B cell (primary cell): ENCODE data around the gene DGKB.

Source experiments
- EZH2 ChIP-seq: IDR thresholded peaks from 2 replicates; pipeline ENCODE4 v1.6.1; 2012; ENCODE audit warnings: borderline replicate concordance, low read depth, mild to moderate bottlenecking, moderate library complexity, low read length; ENCODE audit not compliant: insufficient read depth, poor library complexity, severe bottlenecking
- TF ChIP-seq, protein P1 (sequence below): fragments of 200-600 bp; IDR thresholded peaks from one replicate; pipeline ENCODE4 v1.8.0; 2022; ENCODE audit warnings: antibody characterized with exemption, mild to moderate bottlenecking

DNA sequence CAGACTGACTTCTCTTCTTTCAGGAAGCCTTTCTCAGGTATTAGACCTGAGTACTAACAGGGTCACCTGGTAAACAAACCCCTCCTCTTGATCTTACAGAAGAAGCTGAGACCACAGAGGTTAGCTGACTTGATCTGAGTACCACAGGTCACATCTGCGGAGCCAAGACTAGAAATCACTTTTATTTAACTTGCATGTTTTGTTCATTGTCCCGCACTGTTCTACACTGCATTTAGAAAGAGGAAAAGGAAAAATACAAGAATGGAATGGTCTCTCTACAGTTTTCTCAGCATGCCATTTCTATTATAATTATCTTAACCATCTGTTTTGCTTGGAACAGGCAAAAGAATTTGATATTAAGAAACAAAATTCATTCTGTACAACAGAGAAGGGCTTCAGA is 667.5 kb downstream of the DGKB start:
- TF ChIP-seq, protein P1, sequence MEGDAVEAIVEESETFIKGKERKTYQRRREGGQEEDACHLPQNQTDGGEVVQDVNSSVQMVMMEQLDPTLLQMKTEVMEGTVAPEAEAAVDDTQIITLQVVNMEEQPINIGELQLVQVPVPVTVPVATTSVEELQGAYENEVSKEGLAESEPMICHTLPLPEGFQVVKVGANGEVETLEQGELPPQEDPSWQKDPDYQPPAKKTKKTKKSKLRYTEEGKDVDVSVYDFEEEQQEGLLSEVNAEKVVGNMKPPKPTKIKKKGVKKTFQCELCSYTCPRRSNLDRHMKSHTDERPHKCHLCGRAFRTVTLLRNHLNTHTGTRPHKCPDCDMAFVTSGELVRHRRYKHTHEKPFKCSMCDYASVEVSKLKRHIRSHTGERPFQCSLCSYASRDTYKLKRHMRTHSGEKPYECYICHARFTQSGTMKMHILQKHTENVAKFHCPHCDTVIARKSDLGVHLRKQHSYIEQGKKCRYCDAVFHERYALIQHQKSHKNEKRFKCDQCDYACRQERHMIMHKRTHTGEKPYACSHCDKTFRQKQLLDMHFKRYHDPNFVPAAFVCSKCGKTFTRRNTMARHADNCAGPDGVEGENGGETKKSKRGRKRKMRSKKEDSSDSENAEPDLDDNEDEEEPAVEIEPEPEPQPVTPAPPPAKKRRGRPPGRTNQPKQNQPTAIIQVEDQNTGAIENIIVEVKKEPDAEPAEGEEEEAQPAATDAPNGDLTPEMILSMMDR = no peak
- no peak for TF ChIP-seq EZH2
